Fibroblast of skin of abdomen (primary cell): Measurements from ENCODE around the gene SMAGP.
"Not testable (repeated sequence)": the region's sequence is repeated elsewhere in the genome, so short reads cannot be mapped to it uniquely, and the experiment has no call there.

ENCODE experiments used
- DNase-seq: peaks from one replicate; pipeline ENCODE4 v3.0.0-alpha.2; 2013

SMAGP gene

DNA sequence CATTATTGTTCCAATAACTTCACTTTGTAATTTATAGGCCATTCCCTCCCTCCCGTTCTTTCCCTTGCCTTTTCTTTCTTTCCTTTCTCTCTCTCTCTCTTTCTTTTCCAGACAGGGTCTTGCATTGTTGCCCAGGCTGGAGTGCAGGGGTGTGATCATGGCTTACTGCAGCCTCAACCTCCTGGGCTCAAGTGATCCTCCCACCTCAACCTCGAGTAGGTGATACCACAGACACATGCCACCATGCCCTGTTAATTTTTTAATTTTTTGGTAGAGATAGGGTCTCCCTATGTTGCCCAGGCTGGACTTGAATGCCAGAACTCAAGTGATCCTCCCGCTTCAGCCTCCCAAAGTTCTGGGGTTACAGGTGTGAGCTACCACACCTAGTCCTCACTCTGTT lies 45.6 kb downstream of the SMAGP start:
- no peak for DNase-seq

DNA sequence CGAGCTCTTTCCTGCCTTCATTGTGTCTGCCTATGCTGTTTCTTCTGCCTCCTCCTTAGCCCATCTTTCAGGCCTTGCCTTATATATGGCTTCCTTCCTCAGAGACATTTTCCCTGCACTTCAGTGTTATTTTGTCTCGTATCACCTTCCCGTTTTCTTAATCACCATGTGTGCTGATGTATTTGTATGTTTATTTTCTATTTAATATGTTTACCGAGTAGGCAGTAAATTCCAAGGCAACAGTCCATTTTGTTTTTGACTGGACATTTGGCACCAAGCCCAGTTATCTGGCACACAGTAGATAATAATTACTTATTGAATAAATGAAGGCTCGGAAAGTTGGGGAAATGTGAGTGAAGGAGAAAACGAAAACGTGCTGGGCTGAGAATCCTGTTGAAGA lies 47.8 kb downstream of the SMAGP start:
- DNase-seq, result no peak

DNA sequence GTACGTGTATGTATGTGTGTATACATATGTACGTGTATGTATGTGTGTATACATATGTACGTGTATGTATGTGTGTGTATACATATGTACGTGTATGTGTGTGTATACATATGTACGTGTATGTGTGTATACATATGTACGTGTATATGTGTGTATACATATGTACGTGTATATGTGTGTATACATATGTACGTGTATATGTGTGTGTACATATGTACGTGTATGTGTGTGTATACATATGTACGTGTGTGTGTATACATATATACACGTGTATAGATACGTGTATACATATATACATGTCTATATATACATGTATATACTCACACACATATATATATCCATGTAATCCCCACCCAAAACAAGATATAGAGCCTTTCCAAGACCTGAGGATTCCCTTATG lies 50.4 kb downstream of the SMAGP start:
- DNase-seq, result not testable (repeated sequence)

GRCh38 chr12:51219322-51219721 lies 50.9 kb downstream of the SMAGP start:
- no peak for DNase-seq

GRCh38 chr12:51218607-51219161 lies 51.5 kb downstream of the SMAGP start:
- no peak for DNase-seq

GRCh38 chr12:51217968-51218606 lies 52.1 kb downstream of the SMAGP start, which contains the start of gene POU6F1:
Gene POU6F1, minus strand, starts transcription at chr12:51218062. Its CDS starts 11,226 bp downstream, at chr12:51206836.
- DNase-seq, result peak; percentile 85

DNA sequence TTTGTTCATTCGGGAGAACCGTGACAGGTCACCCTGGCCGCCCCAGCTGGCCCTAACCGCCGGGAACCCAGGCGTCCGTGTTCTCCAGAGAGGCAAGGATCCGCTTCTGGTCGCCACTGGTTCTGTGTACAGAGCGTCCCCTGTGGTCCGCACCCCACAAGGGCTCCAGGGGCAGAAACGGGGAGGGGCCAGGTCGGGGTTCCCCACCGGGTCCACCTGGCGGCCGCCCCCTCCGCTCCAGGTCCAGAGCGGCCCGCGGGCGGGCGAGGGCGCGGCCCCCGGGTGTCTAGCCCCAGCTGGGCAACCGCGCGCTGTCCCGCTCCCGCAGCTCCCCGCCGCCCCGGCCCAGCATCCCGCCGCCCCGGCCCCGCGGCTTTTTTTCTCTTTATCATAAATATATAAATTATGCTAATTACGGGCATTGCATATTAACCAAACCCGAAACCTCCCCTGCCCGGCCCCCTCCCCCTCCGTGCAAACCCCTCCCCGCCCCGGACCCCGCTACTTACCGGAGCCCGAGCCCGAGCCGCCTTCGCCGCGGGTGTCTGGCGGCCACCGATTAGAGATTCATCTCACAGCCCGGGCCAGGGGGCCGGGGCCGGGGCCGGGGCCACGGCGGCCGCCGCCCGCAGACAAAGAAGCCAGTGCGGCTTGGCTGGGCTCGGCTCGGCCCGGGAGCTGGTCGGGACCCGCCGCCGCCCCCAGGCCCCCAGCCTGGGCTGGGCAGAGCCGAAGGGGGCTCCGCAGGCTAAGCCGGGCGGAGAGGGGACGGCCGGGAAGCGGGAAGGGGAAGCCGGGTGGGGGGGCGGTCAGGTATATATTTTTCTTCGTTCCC lies 52.9 kb downstream of the SMAGP start:
- peak; percentile 10 for DNase-seq

- DNase-seq, result no peak
These were observed 53.6 kb downstream of the SMAGP start for GRCh38 chr12:51216642-51217041.

DNA sequence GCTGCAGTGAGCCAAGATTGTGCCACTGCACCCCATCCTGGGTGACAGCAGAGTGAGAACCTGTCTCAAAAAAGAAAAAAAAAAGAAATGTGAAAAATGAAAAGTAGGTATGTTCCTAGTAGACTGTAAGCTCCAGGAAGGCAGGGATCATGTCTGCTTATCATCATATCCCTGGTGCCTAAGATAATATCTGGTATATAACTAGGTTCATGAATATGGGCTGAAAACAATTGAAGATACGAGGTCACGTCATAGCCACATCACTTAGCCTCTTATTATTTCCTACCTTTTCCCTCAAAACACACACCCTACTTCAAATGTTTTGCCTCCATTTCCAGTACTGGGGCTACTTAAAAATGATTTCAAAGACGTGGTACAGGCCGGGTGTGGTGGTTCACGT lies 55.3 kb downstream of the SMAGP start:
- DNase-seq, result no peak

DNA sequence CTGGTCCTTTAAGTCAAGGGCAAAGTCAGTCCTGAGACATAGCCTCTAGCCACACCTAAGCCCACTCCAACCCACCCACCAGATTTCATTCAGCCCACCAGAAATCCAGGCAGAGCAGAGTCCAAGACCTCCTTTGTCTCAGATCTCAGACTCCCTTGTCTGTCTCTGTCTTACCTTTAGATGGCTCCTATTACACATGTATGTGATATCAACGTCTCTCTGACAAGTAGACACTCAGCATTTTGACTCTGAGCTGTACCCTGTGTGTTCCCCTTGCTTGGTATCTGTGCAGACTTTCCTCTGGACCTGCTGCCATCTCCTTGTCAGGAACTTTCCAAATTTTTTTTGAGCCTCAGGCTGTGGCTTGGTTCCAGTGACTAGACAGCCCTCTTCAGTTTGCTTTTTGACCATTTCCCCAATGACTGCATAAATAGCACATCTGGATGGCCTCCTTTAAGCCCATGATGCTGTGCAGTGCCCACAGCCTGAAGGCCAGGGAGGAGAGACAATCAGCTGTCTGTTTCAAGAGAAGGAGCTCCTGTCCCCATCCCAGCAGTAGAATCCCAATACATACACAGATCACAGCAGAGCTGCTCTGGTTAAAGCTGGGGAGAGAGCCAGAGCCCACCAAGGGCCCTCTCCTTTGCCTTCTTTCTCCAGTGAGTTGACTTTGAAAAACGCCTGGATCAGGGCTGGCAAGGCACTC lies 59.4 kb downstream of the SMAGP start:
- no peak for DNase-seq

DNA sequence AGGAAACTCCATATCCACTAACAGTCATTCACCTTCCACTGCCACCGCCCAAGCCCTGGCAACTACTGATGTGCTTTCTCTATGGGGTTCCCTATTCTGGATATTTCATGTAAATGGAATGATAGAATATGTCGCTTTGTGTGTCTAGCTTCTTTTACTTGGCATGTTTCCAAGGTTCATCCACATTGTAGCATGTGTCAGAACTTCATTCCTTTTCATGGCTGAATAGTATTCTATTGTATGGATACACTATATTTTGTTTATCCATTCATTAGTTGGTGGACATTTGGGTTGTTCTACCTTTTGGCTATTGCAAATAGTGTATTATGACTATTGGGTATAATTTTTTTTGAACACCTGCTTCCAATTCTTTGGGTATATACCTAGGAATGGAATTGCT lies 61.0 kb downstream of the SMAGP start:
- no peak for DNase-seq

DNA sequence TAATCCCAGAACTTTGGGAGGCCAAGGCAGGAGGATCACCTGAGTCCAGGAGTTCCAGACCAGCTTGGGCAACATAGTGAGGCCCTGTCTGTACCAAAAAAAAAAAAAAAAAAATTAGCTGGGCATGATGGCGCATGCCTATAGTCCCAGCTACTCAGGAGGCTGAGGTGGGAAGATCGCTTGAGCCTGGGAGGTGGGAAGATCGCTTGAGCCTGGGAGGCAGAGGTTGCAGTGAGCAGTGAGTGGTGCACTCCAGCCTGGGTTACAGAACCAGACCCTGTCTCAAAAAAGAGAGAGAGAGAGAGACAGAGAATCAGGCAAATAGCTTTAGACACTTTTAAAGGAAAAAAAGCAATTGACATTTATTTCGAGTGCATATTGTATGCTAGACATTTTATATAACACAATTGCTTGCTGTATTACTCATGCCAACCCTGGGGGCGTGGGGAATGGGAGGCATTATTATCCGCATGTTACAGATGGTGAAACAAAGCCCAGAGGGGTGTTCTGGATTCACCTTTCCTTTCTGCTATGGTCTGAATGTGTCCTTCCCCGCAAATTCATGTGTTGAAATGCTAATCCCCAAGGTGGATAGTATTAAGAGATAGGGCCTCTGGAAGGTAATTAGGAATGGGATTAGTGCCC lies 62.1 kb downstream of the SMAGP start:
- DNase-seq, result no peak

GRCh38 chr12:51205350-51205749 lies 64.9 kb downstream of the SMAGP start:
- DNase-seq, result no peak

- DNase-seq, result no peak
These were observed 67.5 kb downstream of the SMAGP start for GRCh38 chr12:51202718-51203117.

DNA sequence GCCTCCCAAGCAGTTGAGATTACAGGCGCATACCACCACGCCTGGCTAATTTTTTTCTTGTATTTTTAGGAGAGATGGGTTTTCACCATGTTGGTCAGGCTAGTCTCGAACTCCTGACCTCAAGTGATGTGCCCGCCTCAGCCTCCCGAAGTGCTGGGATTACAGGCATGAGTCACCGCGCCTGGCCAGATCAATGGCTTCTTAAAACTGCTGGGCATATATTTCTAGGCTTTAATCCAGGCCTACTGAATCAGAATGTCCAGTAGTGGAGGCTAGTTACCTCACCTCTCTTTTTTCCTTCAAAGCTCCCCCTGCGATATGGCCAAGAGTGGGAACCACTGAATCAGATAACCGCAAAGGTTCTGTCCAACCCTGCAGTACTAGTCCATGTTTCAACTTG lies 69.4 kb downstream of the SMAGP start:
- no peak for DNase-seq

- no peak for DNase-seq
These were observed 70.1 kb downstream of the SMAGP start for GRCh38 chr12:51200156-51200555.

DNA sequence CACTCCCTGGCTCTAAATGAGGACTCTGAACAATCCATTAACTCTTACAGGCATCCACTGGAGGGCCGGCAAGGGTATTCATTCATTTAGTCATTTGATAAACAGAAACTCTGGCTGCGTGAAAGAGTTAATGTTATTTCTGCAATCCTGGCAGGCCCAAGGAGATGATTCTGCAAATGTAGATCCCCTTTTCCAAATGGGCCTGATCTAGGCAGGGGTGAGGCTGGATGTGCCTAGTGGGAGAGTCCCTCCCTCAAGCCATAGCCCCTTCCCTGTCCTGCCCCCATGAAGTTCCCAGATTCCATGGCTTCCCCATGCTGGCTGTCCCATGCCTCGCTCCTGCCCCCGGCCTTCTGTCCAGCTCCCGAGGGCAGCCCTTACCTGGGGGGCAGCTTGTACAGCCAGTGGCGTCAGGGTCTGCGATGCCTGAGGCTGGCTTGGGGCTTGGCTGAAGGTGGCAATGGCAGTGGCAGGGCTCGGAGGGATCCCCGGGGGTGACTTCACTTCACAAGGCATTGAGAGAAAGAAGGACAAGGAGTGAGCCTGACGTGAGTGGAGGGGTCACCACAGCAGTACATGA lies 70.8 kb downstream of the SMAGP start:
- no peak for DNase-seq

GRCh38 chr12:51198568-51199365 lies 71.4 kb downstream of the SMAGP start:
- DNase-seq, result no peak

DNA sequence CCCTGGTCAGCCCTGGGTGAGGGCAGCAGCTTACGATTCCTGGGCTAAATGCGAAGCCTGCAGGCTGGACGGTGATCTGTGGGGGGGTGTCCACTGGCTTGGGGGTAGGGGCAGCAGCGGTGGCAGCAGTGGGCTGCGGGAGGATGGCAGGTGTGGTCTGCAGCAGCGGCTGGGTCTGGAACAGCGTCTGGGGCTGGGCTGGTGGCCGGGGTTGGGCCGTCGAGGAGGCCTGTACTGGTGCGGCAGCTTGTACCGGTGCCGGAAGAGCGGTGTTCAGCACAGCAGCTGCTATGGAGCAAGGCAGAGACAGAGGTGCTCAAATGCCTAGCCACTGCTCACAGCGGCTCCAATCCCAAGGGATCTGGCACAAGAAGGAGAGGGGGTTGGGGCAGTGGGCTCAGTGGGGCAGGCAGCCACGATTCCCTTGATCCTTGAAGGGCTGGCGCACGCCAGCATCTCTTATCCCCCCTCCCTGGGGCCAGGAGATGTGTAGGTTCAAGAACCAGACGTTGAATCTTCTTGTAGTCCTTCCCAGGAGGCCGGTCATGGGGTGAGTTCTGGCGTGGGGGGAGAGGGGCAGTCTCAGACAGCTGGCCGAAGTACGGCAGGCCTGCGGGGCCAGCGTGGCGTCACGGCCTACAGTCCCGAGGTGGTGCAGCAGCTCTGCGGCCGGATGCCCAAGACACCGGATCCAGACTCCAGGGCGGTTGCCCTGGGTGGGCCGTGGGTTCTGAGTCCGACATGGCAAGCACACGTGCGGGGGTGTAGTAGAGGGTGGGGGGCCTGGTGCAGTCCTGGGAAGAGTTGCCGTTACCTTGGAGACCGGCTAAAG lies 72.3 kb downstream of the SMAGP start:
- DNase-seq, result no peak

GRCh38 chr12:51196547-51196946 lies 73.7 kb downstream of the SMAGP start:
- no peak for DNase-seq
